WTC11 (cell line): ENCODE data around the gene MTPN. TPM values are rescaled to one million over a fixed set of nuclear protein-coding genes. Genes with fewer than 3 reads are reported as not detected.

ENCODE experiments used
- ATAC-seq: fragments of 200-7000 bp; cut with Tn5 transposase; 2 replicates; pipeline ENCODE4 v1.10.0; 2021; ENCODE audit warnings: mild to moderate bottlenecking, moderate library complexity
- CTCF ChIA-PET: fragments of 300-600 bp; sonication (Branson Sonifier 250); formaldehyde crosslinking; loops from one replicate; lab custom pipeline; 2021; ENCODE audit warnings: antibody characterized with exemption; lab: Charles Lee
- POLR2A ChIA-PET: fragments of 350-600 bp; sonication (Branson Sonifier 250); formaldehyde crosslinking; loops from one replicate; lab custom pipeline; 2021; ENCODE audit warnings: antibody characterized with exemption; lab: Charles Lee
- DNase-seq: peaks from one replicate; pipeline ENCODE4 v3.0.0; 2021; ENCODE audit warnings: low spot score
- H3K27ac Mint-ChIP-seq: 2 replicates; pipeline ENCODE4 v1.8.0; 2021; ENCODE audit warnings: mixed read lengths
- H3K27me3 Mint-ChIP-seq: 2 replicates; pipeline ENCODE4 v1.8.0; 2021; ENCODE audit warnings: low read depth, mild to moderate bottlenecking, moderate library complexity, mixed read lengths
- H3K36me3 Mint-ChIP-seq: 2 replicates; pipeline ENCODE4 v1.8.0; 2021; ENCODE audit warnings: mixed read lengths
- H3K4me1 Mint-ChIP-seq: 2 replicates; pipeline ENCODE4 v1.8.0; 2022; ENCODE audit warnings: mixed read lengths
- H3K4me3 Mint-ChIP-seq: 2 replicates; pipeline ENCODE4 v1.8.0; 2021; ENCODE audit warnings: mild to moderate bottlenecking, moderate library complexity, mixed read lengths
- H3K9me3 Mint-ChIP-seq: 2 replicates; pipeline ENCODE4 v1.8.0; 2021; ENCODE audit warnings: mixed read lengths
- CREB1 ChIP-seq: sonication (generic); formaldehyde crosslinking; IDR thresholded peaks from 2 replicates; pipeline ENCODE4 v1.8.0; 2023; ENCODE audit warnings: mild to moderate bottlenecking, missing genetic modification reagents
- FOXJ3 ChIP-seq: sonication (generic); formaldehyde crosslinking; IDR thresholded peaks from 2 replicates; pipeline ENCODE4 v1.9.0; 2021; ENCODE audit warnings: missing genetic modification reagents, mild to moderate bottlenecking, borderline replicate concordance
- GRHL2 ChIP-seq: fragments of 250-450 bp; sonication (Bioruptor Pico); IDR thresholded peaks from 2 replicates; pipeline ENCODE4 v1.8.0; 2022; ENCODE audit warnings: mild to moderate bottlenecking, moderate library complexity; ENCODE audit not compliant: insufficient replicate concordance, severe bottlenecking
- KAT7 ChIP-seq: sonication (generic); formaldehyde crosslinking; IDR thresholded peaks from 2 replicates; pipeline ENCODE4 v1.8.1; 2023; ENCODE audit warnings: missing genetic modification reagents, mild to moderate bottlenecking, borderline replicate concordance
- MYBL2 ChIP-seq: sonication (generic); formaldehyde crosslinking; IDR thresholded peaks from 2 replicates; pipeline ENCODE4 v1.8.1; 2023; ENCODE audit warnings: mild to moderate bottlenecking, moderate library complexity, missing genetic modification reagents
- NFE2L1 ChIP-seq: sonication (generic); formaldehyde crosslinking; IDR thresholded peaks from 2 replicates; pipeline ENCODE4 v1.8.1; 2023; ENCODE audit warnings: missing genetic modification reagents
- NR2C2 ChIP-seq: sonication (generic); formaldehyde crosslinking; IDR thresholded peaks from 2 replicates; pipeline ENCODE4 v1.8.0; 2022; ENCODE audit warnings: mild to moderate bottlenecking, missing genetic modification reagents
- SP1 ChIP-seq: sonication (generic); formaldehyde crosslinking; conservative IDR thresholded peaks from 2 replicates; pipeline ENCODE4 v1.8.1; 2022; ENCODE audit warnings: missing genetic modification reagents
- TEAD4 ChIP-seq: sonication (generic); formaldehyde crosslinking; IDR thresholded peaks from 2 replicates; pipeline ENCODE4 v1.8.0; 2022; ENCODE audit warnings: mild to moderate bottlenecking, missing genetic modification reagents
- ZNF121 ChIP-seq: sonication (generic); formaldehyde crosslinking; IDR thresholded peaks from 2 replicates; pipeline ENCODE4 v1.8.0; 2023; ENCODE audit warnings: missing genetic modification reagents
- ZNF317 ChIP-seq: sonication (generic); formaldehyde crosslinking; IDR thresholded peaks from 2 replicates; pipeline ENCODE4 v1.8.1; 2023; ENCODE audit warnings: low read depth, mild to moderate bottlenecking, moderate library complexity, missing genetic modification reagents, borderline replicate concordance
- total RNA-seq: library from RNA; stranded (reverse); gene quantifications from 3 replicates; pipeline ENCODE4 v1.2.3, GENCODE V29; 2021
- TF ChIP-seq, protein P1 (sequence below): fragments of 250-450 bp; sonication (Bioruptor Pico); IDR thresholded peaks from 2 replicates; pipeline ENCODE4 v1.9.0; 2021; ENCODE audit warnings: mild to moderate bottlenecking, borderline replicate concordance
- TF ChIP-seq, protein P2 (sequence below): sonication (generic); formaldehyde crosslinking; IDR thresholded peaks from 2 replicates; pipeline ENCODE4 v1.8.0; 2022; ENCODE audit warnings: mild to moderate bottlenecking, missing genetic modification reagents
- TF ChIP-seq, protein P3 (sequence below): sonication (generic); formaldehyde crosslinking; IDR thresholded peaks from 2 replicates; pipeline ENCODE4 v1.8.1; 2022; ENCODE audit warnings: missing genetic modification reagents, borderline replicate concordance
- TF ChIP-seq, protein P4 (sequence below): sonication (generic); formaldehyde crosslinking; IDR thresholded peaks from 2 replicates; pipeline ENCODE4 v1.8.1; 2022; ENCODE audit warnings: low read depth, mild to moderate bottlenecking, moderate library complexity, missing genetic modification reagents, borderline replicate concordance
- TF ChIP-seq, protein P5 (sequence below): sonication (generic); formaldehyde crosslinking; conservative IDR thresholded peaks from 2 replicates; pipeline ENCODE4 v1.8.1; 2022; ENCODE audit warnings: mild to moderate bottlenecking, missing genetic modification reagents

MTPN gene
- total RNA-seq, 1 experiment from 2014 or later: 92.5 TPM

DNA sequence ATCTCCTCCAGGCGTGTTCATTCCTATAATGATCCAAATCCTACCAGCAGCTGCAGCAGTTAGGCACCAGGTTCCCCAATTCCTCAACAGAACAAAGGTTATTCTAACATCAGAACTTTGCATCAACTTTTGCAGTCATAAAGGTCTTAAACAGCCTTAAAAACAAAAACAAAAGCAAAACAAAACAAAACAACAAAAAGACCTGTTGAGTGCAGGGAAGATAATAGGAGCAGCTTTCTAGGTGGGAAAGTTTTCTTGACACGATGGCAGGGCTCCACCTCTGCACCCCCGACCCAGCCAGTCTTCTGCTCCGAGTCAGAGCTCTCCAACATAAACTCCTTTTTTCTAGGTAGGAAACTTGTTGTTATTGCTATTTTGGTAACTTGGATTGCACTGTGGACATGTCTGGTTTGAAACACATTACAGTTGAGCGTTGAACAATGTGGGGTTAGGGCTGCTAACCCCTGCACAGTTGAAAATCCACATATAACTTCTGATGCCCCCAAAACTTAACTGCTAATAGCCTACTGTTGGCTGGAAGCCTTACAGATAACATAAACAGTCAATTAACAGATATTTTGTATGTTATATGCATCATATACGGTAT is 77.6 kb downstream of the MTPN start (continued):
- TF ChIP-seq, protein P1, sequence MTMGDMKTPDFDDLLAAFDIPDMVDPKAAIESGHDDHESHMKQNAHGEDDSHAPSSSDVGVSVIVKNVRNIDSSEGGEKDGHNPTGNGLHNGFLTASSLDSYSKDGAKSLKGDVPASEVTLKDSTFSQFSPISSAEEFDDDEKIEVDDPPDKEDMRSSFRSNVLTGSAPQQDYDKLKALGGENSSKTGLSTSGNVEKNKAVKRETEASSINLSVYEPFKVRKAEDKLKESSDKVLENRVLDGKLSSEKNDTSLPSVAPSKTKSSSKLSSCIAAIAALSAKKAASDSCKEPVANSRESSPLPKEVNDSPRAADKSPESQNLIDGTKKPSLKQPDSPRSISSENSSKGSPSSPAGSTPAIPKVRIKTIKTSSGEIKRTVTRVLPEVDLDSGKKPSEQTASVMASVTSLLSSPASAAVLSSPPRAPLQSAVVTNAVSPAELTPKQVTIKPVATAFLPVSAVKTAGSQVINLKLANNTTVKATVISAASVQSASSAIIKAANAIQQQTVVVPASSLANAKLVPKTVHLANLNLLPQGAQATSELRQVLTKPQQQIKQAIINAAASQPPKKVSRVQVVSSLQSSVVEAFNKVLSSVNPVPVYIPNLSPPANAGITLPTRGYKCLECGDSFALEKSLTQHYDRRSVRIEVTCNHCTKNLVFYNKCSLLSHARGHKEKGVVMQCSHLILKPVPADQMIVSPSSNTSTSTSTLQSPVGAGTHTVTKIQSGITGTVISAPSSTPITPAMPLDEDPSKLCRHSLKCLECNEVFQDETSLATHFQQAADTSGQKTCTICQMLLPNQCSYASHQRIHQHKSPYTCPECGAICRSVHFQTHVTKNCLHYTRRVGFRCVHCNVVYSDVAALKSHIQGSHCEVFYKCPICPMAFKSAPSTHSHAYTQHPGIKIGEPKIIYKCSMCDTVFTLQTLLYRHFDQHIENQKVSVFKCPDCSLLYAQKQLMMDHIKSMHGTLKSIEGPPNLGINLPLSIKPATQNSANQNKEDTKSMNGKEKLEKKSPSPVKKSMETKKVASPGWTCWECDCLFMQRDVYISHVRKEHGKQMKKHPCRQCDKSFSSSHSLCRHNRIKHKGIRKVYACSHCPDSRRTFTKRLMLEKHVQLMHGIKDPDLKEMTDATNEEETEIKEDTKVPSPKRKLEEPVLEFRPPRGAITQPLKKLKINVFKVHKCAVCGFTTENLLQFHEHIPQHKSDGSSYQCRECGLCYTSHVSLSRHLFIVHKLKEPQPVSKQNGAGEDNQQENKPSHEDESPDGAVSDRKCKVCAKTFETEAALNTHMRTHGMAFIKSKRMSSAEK (CRISPR knock-in tag): no peak
- TF ChIP-seq, protein P2, sequence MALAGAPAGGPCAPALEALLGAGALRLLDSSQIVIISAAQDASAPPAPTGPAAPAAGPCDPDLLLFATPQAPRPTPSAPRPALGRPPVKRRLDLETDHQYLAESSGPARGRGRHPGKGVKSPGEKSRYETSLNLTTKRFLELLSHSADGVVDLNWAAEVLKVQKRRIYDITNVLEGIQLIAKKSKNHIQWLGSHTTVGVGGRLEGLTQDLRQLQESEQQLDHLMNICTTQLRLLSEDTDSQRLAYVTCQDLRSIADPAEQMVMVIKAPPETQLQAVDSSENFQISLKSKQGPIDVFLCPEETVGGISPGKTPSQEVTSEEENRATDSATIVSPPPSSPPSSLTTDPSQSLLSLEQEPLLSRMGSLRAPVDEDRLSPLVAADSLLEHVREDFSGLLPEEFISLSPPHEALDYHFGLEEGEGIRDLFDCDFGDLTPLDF: no peak
- TF ChIP-seq ZNF317 (CRISPR knock-in tag) (no peak), NFE2L1 (CRISPR knock-in tag) (no peak)
- TF ChIP-seq, protein P3, sequence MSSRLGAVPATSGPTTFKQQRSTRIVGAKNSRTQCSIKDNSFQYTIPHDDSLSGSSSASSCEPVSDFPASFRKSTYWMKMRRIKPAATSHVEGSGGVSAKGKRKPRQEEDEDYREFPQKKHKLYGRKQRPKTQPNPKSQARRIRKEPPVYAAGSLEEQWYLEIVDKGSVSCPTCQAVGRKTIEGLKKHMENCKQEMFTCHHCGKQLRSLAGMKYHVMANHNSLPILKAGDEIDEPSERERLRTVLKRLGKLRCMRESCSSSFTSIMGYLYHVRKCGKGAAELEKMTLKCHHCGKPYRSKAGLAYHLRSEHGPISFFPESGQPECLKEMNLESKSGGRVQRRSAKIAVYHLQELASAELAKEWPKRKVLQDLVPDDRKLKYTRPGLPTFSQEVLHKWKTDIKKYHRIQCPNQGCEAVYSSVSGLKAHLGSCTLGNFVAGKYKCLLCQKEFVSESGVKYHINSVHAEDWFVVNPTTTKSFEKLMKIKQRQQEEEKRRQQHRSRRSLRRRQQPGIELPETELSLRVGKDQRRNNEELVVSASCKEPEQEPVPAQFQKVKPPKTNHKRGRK (CRISPR knock-in tag): no peak

DNA sequence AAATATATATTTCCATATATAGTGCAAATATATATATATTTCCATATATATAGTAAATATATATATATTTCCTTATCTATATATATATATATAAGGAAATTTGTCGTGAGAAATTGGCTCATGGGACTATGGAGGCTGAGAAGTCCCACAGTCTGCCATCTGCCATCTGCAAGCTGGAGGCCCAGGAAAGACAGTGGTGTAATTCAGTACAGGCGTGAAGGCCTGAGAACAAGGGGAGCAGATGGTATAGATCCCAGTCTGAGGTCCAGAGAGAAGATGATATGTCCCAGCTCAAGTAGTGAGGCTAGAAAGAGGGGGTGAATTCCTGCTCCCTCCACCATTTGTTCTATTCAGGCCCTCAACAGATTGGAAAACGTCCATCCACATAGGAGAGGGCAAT is 78.9 kb downstream of the MTPN start:
- no peak for TF ChIP-seq CREB1 (CRISPR knock-in tag)
- TF ChIP-seq SP1 (CRISPR knock-in tag): no peak
- no peak for TF ChIP-seq KAT7
- DNase-seq: no peak
- H3K36me3 Mint-ChIP-seq: no peaks in the 10 kb centered on the region
- H3K9me3 Mint-ChIP-seq: no peaks in the 10 kb centered on the region
- no peak overlapping the region for H3K27ac Mint-ChIP-seq
- ChIA-PET CTCF (interaction anchor here (0.6 kb wide), 1 partner anchor 34 kb away, joined by 3 read pairs; no protein-coding TSS in a partner anchor), POLR2A (no interaction called here)
- H3K27me3 Mint-ChIP-seq: no peaks in the 10 kb centered on the region
- no peak for ATAC-seq
- no peak overlapping the region for H3K4me3 Mint-ChIP-seq
- H3K4me1 Mint-ChIP-seq: peaks cover 7% of the 10 kb centered on the region; the same call in 1 of the 2 replicates

DNA sequence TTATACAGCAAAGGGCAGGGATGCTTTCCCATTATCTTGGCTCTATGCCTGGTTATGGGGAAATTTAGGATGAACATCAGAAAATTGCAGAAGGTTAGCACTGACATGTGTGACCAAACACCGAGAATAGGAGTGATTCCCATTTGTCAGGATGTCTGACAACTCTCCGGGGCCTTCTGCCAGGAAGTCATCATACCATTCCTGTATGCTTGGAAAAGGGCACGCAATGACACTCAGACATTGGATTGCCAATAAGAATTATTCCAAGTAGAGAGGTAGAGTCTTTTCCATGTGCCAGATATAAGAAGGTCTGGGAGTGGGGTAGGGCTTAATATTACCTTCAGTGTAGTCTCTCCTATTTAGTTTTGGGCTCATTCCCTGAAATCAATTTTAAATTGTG is 82.3 kb downstream of the MTPN start:
- ChIA-PET CTCF (interaction anchor here (0.6 kb wide), 1 partner anchor 70 kb away, joined by 3 read pairs; no protein-coding TSS in a partner anchor), POLR2A (no interaction called here)
- Mint-ChIP-seq H3K36me3 (no peaks in the 10 kb centered on the region), H3K9me3 (no peaks in the 10 kb centered on the region), H3K27ac (no peak overlapping the region), H3K4me3 (no peak overlapping the region), H3K27me3 (no peaks in the 10 kb centered on the region), H3K4me1 (no peaks in the 10 kb centered on the region)
- TF ChIP-seq TEAD4 (CRISPR knock-in tag): no peak
- TF ChIP-seq MYBL2 (CRISPR knock-in tag): no peak
- TF ChIP-seq, protein P4, sequence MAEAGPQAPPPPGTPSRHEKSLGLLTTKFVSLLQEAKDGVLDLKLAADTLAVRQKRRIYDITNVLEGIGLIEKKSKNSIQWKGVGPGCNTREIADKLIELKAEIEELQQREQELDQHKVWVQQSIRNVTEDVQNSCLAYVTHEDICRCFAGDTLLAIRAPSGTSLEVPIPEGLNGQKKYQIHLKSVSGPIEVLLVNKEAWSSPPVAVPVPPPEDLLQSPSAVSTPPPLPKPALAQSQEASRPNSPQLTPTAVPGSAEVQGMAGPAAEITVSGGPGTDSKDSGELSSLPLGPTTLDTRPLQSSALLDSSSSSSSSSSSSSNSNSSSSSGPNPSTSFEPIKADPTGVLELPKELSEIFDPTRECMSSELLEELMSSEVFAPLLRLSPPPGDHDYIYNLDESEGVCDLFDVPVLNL (CRISPR knock-in tag): no peak
- TF ChIP-seq GRHL2: no peak
- TF ChIP-seq, protein P5, sequence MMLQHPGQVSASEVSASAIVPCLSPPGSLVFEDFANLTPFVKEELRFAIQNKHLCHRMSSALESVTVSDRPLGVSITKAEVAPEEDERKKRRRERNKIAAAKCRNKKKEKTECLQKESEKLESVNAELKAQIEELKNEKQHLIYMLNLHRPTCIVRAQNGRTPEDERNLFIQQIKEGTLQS: no peak
- TF ChIP-seq FOXJ3 (CRISPR knock-in tag): no peak
- TF ChIP-seq ZNF121 (CRISPR knock-in tag): no peak
- TF ChIP-seq NR2C2 (CRISPR knock-in tag): no peak
- ATAC-seq: no peak
- no peak for DNase-seq
